Measurements from ENCODE around the gene EDAR. TPM values are rescaled to one million over a fixed set of nuclear protein-coding genes. Genes with fewer than 3 reads are reported as not detected.

Gene EDAR
- total and polyA plus RNA-seq, 9 of the 15 experiments (the other 6 are each of a cell fraction or from before 2014, with no cell fraction given): 0.01 TPM; not detected in 8

DNA sequence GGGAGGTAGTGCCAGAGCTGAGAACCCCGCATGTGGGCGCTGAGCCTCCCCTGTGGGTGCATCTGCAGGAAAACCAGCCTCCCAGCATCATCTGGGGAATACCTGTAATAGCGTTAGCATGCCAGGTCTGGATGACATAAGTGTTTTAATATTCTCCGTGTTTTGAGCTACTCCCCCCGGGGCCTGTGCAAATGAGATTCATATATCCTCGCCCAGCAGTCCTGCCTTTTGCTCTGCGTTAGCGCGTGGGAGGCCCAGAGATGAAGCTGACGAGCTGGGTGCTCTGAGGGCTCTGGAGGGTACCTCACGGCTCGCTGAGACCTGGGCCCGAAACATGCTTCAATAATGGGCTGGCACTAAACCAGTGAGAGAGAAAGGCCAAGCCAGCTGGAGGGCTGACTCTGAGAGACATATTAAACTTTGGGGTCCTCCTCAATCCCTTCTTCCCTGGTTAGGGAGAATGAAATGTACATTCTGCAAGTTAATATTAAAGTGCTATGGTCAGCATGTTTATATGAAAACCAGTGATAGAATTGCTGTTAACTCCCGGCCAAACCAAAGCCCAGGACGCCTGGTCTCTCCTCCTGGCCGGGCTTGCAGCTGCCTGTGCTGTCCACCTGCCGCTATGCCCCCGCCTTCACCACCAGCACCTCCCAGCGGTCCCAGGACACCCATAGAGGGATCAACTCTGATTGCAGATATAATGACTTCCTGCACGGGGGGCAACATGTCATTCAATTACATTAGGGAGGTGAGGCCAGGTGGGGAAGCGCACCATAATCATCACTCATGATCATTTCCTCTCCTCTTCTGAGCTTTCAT, 77.0 kb downstream of the EDAR start:
- TF ChIP-seq MAFK (IDR thresholded peaks at IDR 0.05; ENCODE audit: low read length) (peak; percentile 46; the same call in 1 of the 2 replicates), MAFG (tag; conservative IDR thresholded peaks at IDR 0.05) (0 out of 2 replicates have a peak, but pooled peaks have one; percentile 19), ZNF316 (IDR thresholded peaks at IDR 0.05) (0 out of 2 replicates have a peak, but pooled peaks have one; percentile 49), MAFF (IDR thresholded peaks at IDR 0.05; ENCODE audit: low read length) (peak; percentile 28; the same call in 1 of the 2 replicates), ZNF444 (CRISPR knock-in tag; IDR thresholded peaks at IDR 0.05) (no peak)
- Histone ChIP-seq H3K4me3 (no peak overlapping the region), H2AFZ (ENCODE audit: low read depth, low read length) (no peak overlapping the region), H3K27ac (ENCODE audit: extremely low read depth, low read depth, low read length) (no peak overlapping the region), H4K20me1 (replicated peaks; ENCODE audit: control insufficient read depth, insufficient read depth, low read length) (0 out of 2 replicates have a peak, but pooled peaks cover 8% of the 10 kb centered on the region), H3K9ac (ENCODE audit: insufficient read depth in 1 of 2, low read depth in 2 of 2, low read length in 2 of 2) (no peak overlapping the region), H3K4me2 (ENCODE audit: insufficient read depth, low read length) (no peak overlapping the region), H3K9me3 (replicated peaks; ENCODE audit: control insufficient read depth, insufficient read depth, low read depth, low read length) (no peaks in the 10 kb centered on the region), H3K79me2 (ENCODE audit: control insufficient read depth, insufficient read depth, low read length) (no peaks in the 10 kb centered on the region), H3K27me3 (ENCODE audit: control insufficient read depth in 2 of 2, insufficient read depth in 2 of 2, low read length in 2 of 2) (peaks cover 36 to 75% of the 10 kb centered on the region in 2 experiments), H3K4me1 (replicated peaks in 1 of 2; ENCODE audit: control insufficient read depth in 2 of 2, insufficient read depth in 2 of 2, low read length in 2 of 2) (no peaks in the 10 kb centered on the region), H3K36me3 (ENCODE audit: control insufficient read depth, insufficient read depth, low read length) (no peaks in the 10 kb centered on the region), H3K9me1 (ENCODE audit: control insufficient read depth, insufficient read depth, low read length) (no peaks in the 10 kb centered on the region)
- in situ Hi-C loops (cut with MboI) (no loop called here), intact Hi-C loops (cut with micrococcal nuclease) (no loop called here)
- under 1% methylated on average over 21 of the region's 21 CpGs for WGBS (ENCODE audit: insufficient coverage, low coverage, missing lambda C conversion rate)
- DNase-seq (ENCODE audit: extremely low read depth in 1 of 4, low spot score in 3 of 4) (no peak), ATAC-seq (no peak), FAIRE-seq (no peak)
- BruUV-seq (replicated peaks): no TSS peak
- ChIA-PET POLR2A (no interaction called here), CTCF (ENCODE audit: low intra/inter-chr PET ratio) (no interaction called here)

DNA sequence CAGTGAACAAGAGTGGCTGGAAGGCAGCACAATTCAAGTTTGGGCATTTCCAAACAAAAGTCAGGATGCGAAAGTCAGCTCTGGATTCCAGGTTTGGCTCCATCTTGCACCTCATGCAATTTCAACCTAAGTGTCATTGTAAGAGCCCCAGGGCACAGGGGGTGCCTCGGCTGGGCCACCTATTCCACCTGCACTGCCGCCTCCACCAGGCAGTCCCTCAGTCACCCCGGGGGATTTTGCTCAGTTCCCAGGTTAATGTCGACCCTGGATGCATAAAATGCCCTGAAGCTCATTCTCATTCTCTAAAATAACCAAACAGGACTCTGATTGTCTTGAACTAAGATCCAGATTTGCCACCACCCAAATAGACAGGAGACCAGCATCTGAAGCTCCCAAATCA, 77.6 kb downstream of the EDAR start:
- no TSS peak for BruUV-seq (replicated peaks)
- intact Hi-C loops (cut with micrococcal nuclease): no loop called here
- no peaks in the 10 kb centered on the region for H3K9me3 ChIP-seq (replicated peaks; ENCODE audit: control insufficient read depth, insufficient read depth, low read depth, low read length)
- TF ChIP-seq ZNF124 (CRISPR knock-in tag; IDR thresholded peaks at IDR 0.05) (no peak), MCM3 (IDR thresholded peaks at IDR 0.05) (no peak), CBX3 (IDR thresholded peaks at IDR 0.05; ENCODE audit: borderline replicate concordance in 1 of 2, low read length in 2 of 2) (no peak), BCL6 (CRISPR knock-in tag; IDR thresholded peaks at IDR 0.05) (no peak), ZNF174 (CRISPR knock-in tag; IDR thresholded peaks at IDR 0.05) (no peak)
- TF ChIP-seq, protein P1, sequence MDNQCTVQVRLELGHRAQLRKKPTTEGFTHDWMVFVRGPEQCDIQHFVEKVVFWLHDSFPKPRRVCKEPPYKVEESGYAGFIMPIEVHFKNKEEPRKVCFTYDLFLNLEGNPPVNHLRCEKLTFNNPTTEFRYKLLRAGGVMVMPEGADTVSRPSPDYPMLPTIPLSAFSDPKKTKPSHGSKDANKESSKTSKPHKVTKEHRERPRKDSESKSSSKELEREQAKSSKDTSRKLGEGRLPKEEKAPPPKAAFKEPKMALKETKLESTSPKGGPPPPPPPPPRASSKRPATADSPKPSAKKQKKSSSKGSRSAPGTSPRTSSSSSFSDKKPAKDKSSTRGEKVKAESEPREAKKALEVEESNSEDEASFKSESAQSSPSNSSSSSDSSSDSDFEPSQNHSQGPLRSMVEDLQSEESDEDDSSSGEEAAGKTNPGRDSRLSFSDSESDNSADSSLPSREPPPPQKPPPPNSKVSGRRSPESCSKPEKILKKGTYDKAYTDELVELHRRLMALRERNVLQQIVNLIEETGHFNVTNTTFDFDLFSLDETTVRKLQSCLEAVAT (IDR thresholded peaks at IDR 0.05): no peak

More for the DNA sequence above, 77.6 kb downstream of the EDAR start:
- Histone ChIP-seq H3K36me3 (ENCODE audit: control insufficient read depth, insufficient read depth, low read length) (no peaks in the 10 kb centered on the region), H4K20me1 (replicated peaks; ENCODE audit: control insufficient read depth, insufficient read depth, low read length) (0 out of 2 replicates have a peak, but pooled peaks cover 8% of the 10 kb centered on the region), H3K9me1 (ENCODE audit: control insufficient read depth, insufficient read depth, low read length) (no peaks in the 10 kb centered on the region), H3K9ac (ENCODE audit: insufficient read depth in 1 of 2, low read depth in 2 of 2, low read length in 2 of 2) (no peak overlapping the region), H3K27me3 (ENCODE audit: control insufficient read depth in 2 of 2, insufficient read depth in 2 of 2, low read length in 2 of 2) (peaks cover 38 to 75% of the 10 kb centered on the region in 2 experiments), H3K4me3 (no peak overlapping the region), H3K27ac (ENCODE audit: extremely low read depth, low read depth, low read length) (no peak overlapping the region), H3K79me2 (ENCODE audit: control insufficient read depth, insufficient read depth, low read length) (no peaks in the 10 kb centered on the region), H3K4me2 (ENCODE audit: insufficient read depth, low read length) (no peak overlapping the region), H3K4me1 (replicated peaks in 1 of 2; ENCODE audit: control insufficient read depth in 2 of 2, insufficient read depth in 2 of 2, low read length in 2 of 2) (no peaks in the 10 kb centered on the region), H2AFZ (ENCODE audit: low read depth, low read length) (no peak overlapping the region)
- 0% methylated on average over 5 of the region's 5 CpGs for WGBS (ENCODE audit: insufficient coverage, low coverage, missing lambda C conversion rate)
- FAIRE-seq: no peak
- DNase-seq (ENCODE audit: extremely low read depth in 1 of 4, low spot score in 3 of 4): no peak
- in situ Hi-C loops (cut with MboI): no loop called here
- CTCF ChIA-PET (ENCODE audit: low intra/inter-chr PET ratio): no interaction called here
- ATAC-seq: no peak
- POLR2A ChIA-PET: no interaction called here

Data from K562 (cell line).